Activated T-helper 2 cell treated with anti-CD3 and anti-CD28 coated beads, Interferon-gamma antibody, Interleukin-2, Interleukin-4, amounts not matched to agents 10 μg/mL and 5 μg/mL and 100 μg/mL, durations not matched to agents 14 hours and 24 hours and 36 hours (primary cell): ENCODE measurements around the gene RDX. TPM values are rescaled to one million over a fixed set of nuclear protein-coding genes. Genes with fewer than 3 reads are reported as not detected.

Experiments used
- DNase-seq: peaks from one replicate; pipeline ENCODE4 v3.0.0; 2021; ENCODE audit warnings: low spot score
- H3K27ac Mint-ChIP-seq: one replicate; pipeline ENCODE4 v1.8.0; 2021; ENCODE audit warnings: mixed read lengths
- H3K27me3 Mint-ChIP-seq: one replicate; pipeline ENCODE4 v1.8.0; 2021; ENCODE audit warnings: low read depth, mixed read lengths
- H3K36me3 Mint-ChIP-seq: one replicate; pipeline ENCODE4 v1.8.0; 2021; ENCODE audit warnings: low read depth, mixed read lengths
- H3K4me1 Mint-ChIP-seq: one replicate; pipeline ENCODE4 v1.8.0; 2021; ENCODE audit warnings: low read depth, mixed read lengths
- H3K4me3 Mint-ChIP-seq: one replicate; pipeline ENCODE4 v1.8.0; 2021; ENCODE audit warnings: low read depth, mild to moderate bottlenecking, moderate library complexity, mixed read lengths
- H3K9me3 Mint-ChIP-seq: one replicate; pipeline ENCODE4 v1.8.0; 2021; ENCODE audit warnings: mixed read lengths
- intact Hi-C: fragments of 100-400 bp; cut with micrococcal nuclease; formaldehyde crosslinking; loops from one replicate; pipeline ENCODE4 v1.15.1; 2023
- total RNA-seq: library from RNA; stranded (reverse); gene quantifications from 2 replicates; pipeline ENCODE4 v1.2.3, GENCODE V29; 2022

The RDX gene
- 63.3 and 64.8 TPM in 2 replicates for total RNA-seq

- Mint-ChIP-seq H3K4me3 (peak within 1 kb of the TSS; percentile 95), H3K4me1 (peaks cover 43% of the 10 kb centered on the region), H3K27ac (peak within 1 kb of the TSS; percentile 63), H3K27me3 (no peaks in the 10 kb centered on the region), H3K36me3 (peaks cover 19% of the 10 kb centered on the region), H3K9me3 (no peaks in the 10 kb centered on the region)
- intact Hi-C loops: loop anchor here (1.0 to 10.0 kb wide), 5 partner anchors 32 to 132 kb away; partner anchors contain the start of gene FDX1
- peak; percentile 56 for DNase-seq
Measured at GRCh38 chr11:110296226-110297075, at the start of gene RDX. Gene RDX, minus strand, starts transcription at chr11:110296614. Its CDS starts 16,922 bp downstream, at chr11:110279692.

DNA sequence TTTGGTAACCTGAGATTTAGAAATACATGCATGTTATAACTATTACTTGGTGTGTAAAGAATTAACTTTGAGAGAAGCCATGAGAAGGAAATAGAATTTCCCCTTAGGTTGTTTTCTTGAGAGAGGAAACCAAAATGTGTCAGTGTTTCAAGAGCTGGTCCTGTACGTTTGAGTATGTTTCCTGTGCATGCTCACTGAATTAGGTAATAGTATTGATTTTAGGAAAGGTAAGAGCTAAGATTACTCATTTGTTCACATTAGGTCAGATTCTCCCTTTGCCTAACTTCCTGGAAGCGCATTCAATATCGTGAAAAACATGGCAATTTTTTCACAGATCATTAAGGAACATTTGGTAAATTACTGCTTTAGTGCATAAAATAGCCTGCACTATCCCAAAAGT lies 49.3 kb upstream of the RDX start:
- Mint-ChIP-seq H3K27ac (peak overlapping the region; percentile 85), H3K36me3 (peaks cover 23% of the 10 kb centered on the region), H3K27me3 (no peaks in the 10 kb centered on the region), H3K4me1 (peaks cover 71% of the 10 kb centered on the region), H3K4me3 (peak overlapping the region; percentile 49), H3K9me3 (peaks cover 18% of the 10 kb centered on the region)
- intact Hi-C loops: loop anchor here (1.0 to 10.0 kb wide), 5 partner anchors 8 to 1029 kb away; partner anchors contain the start of genes POU2AF1 and ZC3H12C
- DNase-seq: no peak

DNA sequence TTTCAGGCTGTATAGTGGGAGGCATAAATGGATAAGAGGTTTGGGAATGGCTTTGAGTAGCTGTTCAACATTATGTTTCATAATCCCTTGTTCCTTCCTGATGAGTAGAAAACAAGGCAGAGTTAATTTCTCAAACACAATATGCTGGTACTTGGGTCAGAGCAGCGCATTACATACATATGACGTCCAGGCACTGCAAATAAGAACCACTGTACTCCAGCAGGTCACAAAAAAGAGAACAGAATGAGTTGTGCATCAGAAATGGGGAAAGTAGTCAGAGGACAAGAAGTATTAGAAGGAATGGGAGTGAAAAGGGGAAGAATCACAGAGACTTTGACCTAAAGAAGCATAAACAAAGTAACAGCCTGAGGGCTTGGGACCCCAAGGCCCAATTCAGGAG lies 44.0 kb upstream of the RDX start:
- Mint-ChIP-seq H3K27me3 (no peaks in the 10 kb centered on the region), H3K36me3 (peaks cover 25% of the 10 kb centered on the region), H3K27ac (no peak overlapping the region), H3K4me3 (no peak overlapping the region), H3K9me3 (peaks cover 18% of the 10 kb centered on the region), H3K4me1 (peaks cover 49% of the 10 kb centered on the region)
- intact Hi-C loops: loop anchor here (10.0 kb wide), 1 partner anchor 1034 kb away; the partner anchor contains the start of gene POU2AF1
- DNase-seq: no peak

DNA sequence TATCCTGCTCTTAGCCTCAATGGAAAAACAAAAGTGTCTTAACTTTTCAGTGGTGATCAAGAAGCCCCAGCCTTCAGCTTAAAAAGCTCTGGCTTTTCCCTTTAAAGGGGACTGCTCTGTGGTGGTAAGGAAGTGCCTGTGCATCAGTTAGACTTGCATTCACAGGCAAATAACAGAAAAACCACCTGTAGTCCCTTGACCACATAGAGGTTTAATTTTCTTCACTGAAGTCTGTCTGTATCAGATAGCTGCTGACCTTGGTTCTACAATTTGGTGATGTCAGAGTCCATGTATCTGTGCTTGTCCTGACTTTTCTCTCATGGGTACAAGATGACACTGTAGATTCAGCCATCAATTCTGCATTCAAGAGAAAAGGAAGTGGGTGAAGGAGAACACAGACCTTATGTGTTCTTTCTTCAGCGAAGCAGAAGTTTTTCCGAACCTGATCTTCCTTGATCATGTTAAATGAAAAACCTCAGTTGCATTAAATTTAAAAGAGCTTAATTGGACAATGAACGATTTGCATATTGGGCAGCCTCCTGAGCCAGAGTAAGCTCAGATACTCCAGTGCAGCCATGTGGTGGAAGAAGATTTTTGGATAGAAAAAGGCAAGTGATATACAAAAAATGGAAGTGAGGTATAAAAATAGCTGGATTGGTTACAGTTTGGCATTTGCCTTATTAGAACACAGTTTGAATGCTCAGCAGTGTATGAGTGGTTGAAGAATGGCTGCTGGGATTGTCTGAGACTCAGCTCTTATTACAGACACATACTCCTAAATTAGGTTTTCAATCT lies 43.2 kb upstream of the RDX start:
- Mint-ChIP-seq H3K36me3 (peaks cover 22% of the 10 kb centered on the region), H3K4me1 (peaks cover 41% of the 10 kb centered on the region), H3K4me3 (no peak overlapping the region), H3K27ac (peak overlapping the region; percentile 67), H3K9me3 (peaks cover 14% of the 10 kb centered on the region), H3K27me3 (no peaks in the 10 kb centered on the region)
- intact Hi-C loops: loop anchor here (1.0 to 10.0 kb wide), 2 partner anchors 9 to 1035 kb away; partner anchors contain the start of gene POU2AF1
- DNase-seq: no peak

- intact Hi-C loops: loop anchor here (1.0 kb wide), 1 partner anchor 8 kb away; no protein-coding TSS in a partner anchor
- Mint-ChIP-seq H3K27ac (peak overlapping the region; percentile 3), H3K36me3 (peaks cover 19% of the 10 kb centered on the region), H3K9me3 (peaks cover 9% of the 10 kb centered on the region), H3K27me3 (no peaks in the 10 kb centered on the region), H3K4me3 (no peak overlapping the region), H3K4me1 (peaks cover 37% of the 10 kb centered on the region)
- no peak for DNase-seq
Measured at GRCh38 chr11:110338684-110339083, 42.3 kb upstream of the RDX start.

DNA sequence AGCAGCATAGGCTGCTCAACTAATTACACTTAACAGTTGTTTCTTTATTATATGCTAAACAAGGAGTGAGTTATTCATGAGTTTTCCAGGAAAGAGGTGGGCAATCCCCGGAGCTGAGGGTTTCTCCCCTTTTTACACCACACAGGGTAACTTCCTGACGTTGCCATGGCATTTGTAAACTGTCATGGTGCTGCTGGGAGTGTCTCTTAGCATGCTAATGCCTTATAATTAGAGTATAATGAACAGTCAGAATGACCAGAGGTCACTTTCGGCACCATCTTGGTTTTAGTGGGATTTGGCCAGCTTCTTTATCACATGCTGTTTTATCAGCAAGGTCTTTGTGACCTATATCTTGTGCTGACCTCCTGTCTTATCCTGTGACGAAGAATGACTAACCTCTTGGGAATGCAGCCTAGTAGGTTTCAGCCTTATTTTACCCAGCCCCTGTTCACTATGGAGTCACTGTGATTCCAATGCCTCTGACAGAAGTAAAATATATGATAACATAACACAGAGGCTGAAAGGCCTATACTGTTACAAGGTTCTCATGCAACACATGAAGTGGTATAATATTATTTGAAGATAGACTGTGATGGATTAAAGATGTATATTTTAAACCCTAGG lies 41.3 kb upstream of the RDX start:
- peaks cover 20% of the 10 kb centered on the region for H3K36me3 Mint-ChIP-seq
- intact Hi-C loops: loop anchor here (1.0 kb wide), 2 partner anchors 8 to 12 kb away; no protein-coding TSS in a partner anchor
- H3K4me3 Mint-ChIP-seq: no peak overlapping the region
- no peaks in the 10 kb centered on the region for H3K9me3 Mint-ChIP-seq
- no peaks in the 10 kb centered on the region for H3K27me3 Mint-ChIP-seq
- peak overlapping the region; percentile 24 for H3K27ac Mint-ChIP-seq
- H3K4me1 Mint-ChIP-seq: peaks cover 33% of the 10 kb centered on the region
- no peak for DNase-seq

- Mint-ChIP-seq H3K4me3 (no peak overlapping the region), H3K36me3 (peaks cover 34% of the 10 kb centered on the region), H3K9me3 (peaks cover 9% of the 10 kb centered on the region), H3K27me3 (no peaks in the 10 kb centered on the region), H3K4me1 (peaks cover 33% of the 10 kb centered on the region), H3K27ac (no peak overlapping the region)
- intact Hi-C loops: no loop called here
- DNase-seq: no peak
Measured at GRCh38 chr11:110336054-110336453, 39.6 kb upstream of the RDX start.

- H3K27me3 Mint-ChIP-seq: no peaks in the 10 kb centered on the region
- DNase-seq: no peak
- H3K4me1 Mint-ChIP-seq: peaks cover 34% of the 10 kb centered on the region
- no peak overlapping the region for H3K4me3 Mint-ChIP-seq
- intact Hi-C loops: no loop called here
- H3K27ac Mint-ChIP-seq: no peak overlapping the region
- peaks cover 38% of the 10 kb centered on the region for H3K36me3 Mint-ChIP-seq
- peaks cover 9% of the 10 kb centered on the region for H3K9me3 Mint-ChIP-seq
Measured at GRCh38 chr11:110335358-110335757, 38.9 kb upstream of the RDX start.

- no peak for DNase-seq
- no peaks in the 10 kb centered on the region for H3K27me3 Mint-ChIP-seq
- H3K36me3 Mint-ChIP-seq: peaks cover 41% of the 10 kb centered on the region
- H3K27ac Mint-ChIP-seq: no peak overlapping the region
- H3K9me3 Mint-ChIP-seq: peaks cover 13% of the 10 kb centered on the region
- intact Hi-C loops: no loop called here
- no peak overlapping the region for H3K4me3 Mint-ChIP-seq
- peaks cover 35% of the 10 kb centered on the region for H3K4me1 Mint-ChIP-seq
Measured at GRCh38 chr11:110331626-110332025, 35.2 kb upstream of the RDX start.

GRCh38 chr11:110329445-110329844 lies 33.0 kb upstream of the RDX start:
- Mint-ChIP-seq H3K27me3 (no peaks in the 10 kb centered on the region), H3K4me3 (peak overlapping the region; percentile 87), H3K27ac (no peak overlapping the region), H3K36me3 (peaks cover 41% of the 10 kb centered on the region), H3K4me1 (peaks cover 37% of the 10 kb centered on the region), H3K9me3 (peaks cover 13% of the 10 kb centered on the region)
- intact Hi-C loops: loop anchor here (2.0 to 5.0 kb wide), 3 partner anchors 27 to 43 kb away; partner anchors contain the start of gene RDX
- no peak for DNase-seq

DNA sequence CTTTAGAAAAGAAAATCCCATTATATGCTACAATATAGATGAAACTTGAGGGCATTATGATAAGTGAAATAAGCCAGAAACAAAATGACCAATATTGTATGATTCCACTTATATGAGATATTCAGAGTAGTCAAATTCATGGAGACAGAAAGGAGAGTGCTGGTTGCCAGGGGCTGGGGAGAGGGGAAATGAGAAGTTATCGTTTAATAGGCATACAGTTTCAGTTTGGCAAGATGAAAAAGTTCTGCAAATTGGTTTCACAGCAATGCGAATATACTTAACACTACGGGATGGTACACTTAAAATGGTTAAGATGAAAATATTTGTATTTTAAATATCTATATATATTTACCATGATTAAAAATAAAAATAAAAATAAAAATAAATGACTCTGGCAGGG lies 31.1 kb upstream of the RDX start:
- Mint-ChIP-seq H3K27ac (peak overlapping the region; percentile 89), H3K9me3 (peaks cover 13% of the 10 kb centered on the region), H3K27me3 (no peaks in the 10 kb centered on the region), H3K4me3 (peak overlapping the region; percentile 87), H3K4me1 (peaks cover 34% of the 10 kb centered on the region), H3K36me3 (peaks cover 31% of the 10 kb centered on the region)
- intact Hi-C loops: loop anchor here (5.0 kb wide), 1 partner anchor 45 kb away; no protein-coding TSS in a partner anchor
- no peak for DNase-seq

DNA sequence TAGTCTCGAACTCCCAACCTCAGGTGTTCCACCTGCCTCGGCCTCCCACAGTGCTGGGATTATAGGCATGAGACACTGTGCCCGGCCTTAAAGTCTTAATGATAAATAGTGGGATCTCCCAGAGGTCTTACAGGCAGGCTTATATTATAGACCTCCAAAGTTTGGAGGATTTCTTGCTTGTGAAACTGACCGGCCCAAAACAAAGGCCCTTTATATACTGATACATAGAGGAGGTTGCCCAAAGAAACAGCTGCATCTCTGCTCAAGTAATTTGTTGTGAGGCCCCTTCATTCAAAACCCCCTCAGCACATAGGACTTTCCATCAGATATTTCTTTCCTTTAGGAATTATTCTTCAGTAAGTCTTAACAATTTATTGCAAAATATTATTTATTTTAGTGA lies 27.4 kb upstream of the RDX start:
- no peak for DNase-seq
- Mint-ChIP-seq H3K9me3 (peaks cover 4% of the 10 kb centered on the region), H3K4me1 (peaks cover 17% of the 10 kb centered on the region), H3K4me3 (no peak overlapping the region), H3K36me3 (peaks cover 5% of the 10 kb centered on the region), H3K27ac (no peak overlapping the region), H3K27me3 (no peaks in the 10 kb centered on the region)
- intact Hi-C loops: no loop called here
